Loucy (cell line): ENCODE data around the gene COX6A1.
"Not testable (repeated sequence)": the region's sequence is repeated elsewhere in the genome, so short reads cannot be mapped to it uniquely, and the experiment has no call there.

ENCODE experiments used
- H2AFZ ChIP-seq: fragments of 200-600 bp; sonication (generic); 2 replicates; pipeline ENCODE4 v1.6.0; 2016; ENCODE audit warnings: antibody characterized with exemption, mild to moderate bottlenecking, low read length, moderate library complexity
- H3F3A ChIP-seq: fragments of 200-600 bp; 2 replicates; pipeline ENCODE4 v1.6.0; 2016; ENCODE audit warnings: antibody characterized with exemption, low read depth, mild to moderate bottlenecking
- H3K27me3 ChIP-seq: fragments of 200-600 bp; sonication (generic); 2 replicates; pipeline ENCODE4 v1.6.1; 2014; ENCODE audit warnings: low read length, mild to moderate bottlenecking; ENCODE audit not compliant: insufficient read depth, poor library complexity, severe bottlenecking
- H3K36me3 ChIP-seq: fragments of 200-600 bp; sonication (generic); 2 replicates; pipeline ENCODE4 v1.6.1; 2016; ENCODE audit warnings: low read length; ENCODE audit not compliant: insufficient read depth
- H3K4me1 ChIP-seq: fragments of 200-600 bp; sonication (generic); 2 replicates; pipeline ENCODE4 v1.5.1; 2014; ENCODE audit warnings: low read length, mild to moderate bottlenecking; ENCODE audit not compliant: insufficient read depth, poor library complexity, severe bottlenecking
- H3K4me2 ChIP-seq: fragments of 200-600 bp; sonication (generic); 2 replicates; pipeline ENCODE4 v1.6.0; 2014; ENCODE audit warnings: antibody characterized with exemption, low read length, low read depth, mild to moderate bottlenecking; ENCODE audit not compliant: poor library complexity, severe bottlenecking
- H3K4me3 ChIP-seq: fragments of 200-600 bp; sonication (generic); 2 replicates; pipeline ENCODE4 v1.5.1; 2014; ENCODE audit warnings: low read length, mild to moderate bottlenecking, mixed read lengths; ENCODE audit not compliant: poor library complexity, severe bottlenecking
- H3K79me2 ChIP-seq: fragments of 200-600 bp; sonication (generic); 2 replicates; pipeline ENCODE4 v1.6.1; 2014; ENCODE audit warnings: low read length; ENCODE audit not compliant: insufficient read depth
- H3K9ac ChIP-seq: fragments of 200-600 bp; sonication (generic); 2 replicates; pipeline ENCODE4 v1.6.0; 2014; ENCODE audit warnings: mild to moderate bottlenecking, low read depth, low read length, moderate library complexity; ENCODE audit not compliant: poor library complexity, severe bottlenecking
- H3K9me2 ChIP-seq: fragments of 200-600 bp; sonication (generic); replicated peaks from 2 replicates; pipeline ENCODE4 v1.6.1; 2016; ENCODE audit warnings: low read depth, low read length, mixed read lengths
- H3K9me3 ChIP-seq: fragments of 200-600 bp; sonication (generic); 2 replicates; pipeline ENCODE4 v1.6.1; 2014; ENCODE audit warnings: mild to moderate bottlenecking, antibody characterized with exemption, low read length, low read depth; ENCODE audit not compliant: insufficient read depth
- H4K20me1 ChIP-seq: fragments of 200-600 bp; sonication (generic); 2 replicates; pipeline ENCODE4 v1.6.0; 2014; ENCODE audit warnings: antibody characterized with exemption, low read length, mild to moderate bottlenecking; ENCODE audit not compliant: insufficient read depth, poor library complexity, severe bottlenecking
- EZH2phosphoT487 ChIP-seq: fragments of 200-600 bp; IDR thresholded peaks from 2 replicates; pipeline ENCODE4 v1.6.1; 2018; ENCODE audit warnings: antibody characterized with exemption, mild to moderate bottlenecking, moderate library complexity, borderline replicate concordance
- TF ChIP-seq, protein P1 (sequence below): fragments of 200-600 bp; sonication (generic); conservative IDR thresholded peaks from 2 replicates; pipeline ENCODE4 v1.5.1; 2014; ENCODE audit warnings: mild to moderate bottlenecking, antibody characterized with exemption, low read length

The COX6A1 gene

DNA sequence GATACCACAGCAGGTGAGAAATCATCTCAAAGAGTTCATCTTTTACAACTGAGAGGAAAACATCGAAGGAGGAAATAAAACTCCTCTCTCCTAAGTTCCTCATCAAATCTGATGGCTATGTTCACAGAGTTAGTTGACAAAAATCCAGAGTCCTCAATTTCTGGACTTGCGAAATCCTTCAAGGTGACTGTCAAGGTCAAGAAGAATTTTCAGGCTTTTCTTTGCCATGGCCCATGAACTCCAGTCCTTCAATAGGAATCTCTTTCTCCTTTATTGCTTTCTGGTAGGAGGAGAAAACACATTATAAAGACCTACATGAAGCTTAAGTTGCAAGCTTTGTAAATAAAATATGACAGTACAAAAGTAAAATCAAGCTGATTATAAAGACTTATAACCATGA lies 6.8 kb downstream of the COX6A1 start:
- Histone ChIP-seq H3K27me3 (no peaks in the 10 kb centered on the region), H3K4me2 (peak overlapping the region; percentile 92), H3K9me3 (no peaks in the 10 kb centered on the region), H4K20me1 (peaks cover 21% of the 10 kb centered on the region), H3K4me3 (peak overlapping the region; percentile 87), H3K4me1 (peaks cover 24% of the 10 kb centered on the region), H2AFZ (no peak overlapping the region), H3K79me2 (peaks cover 86% of the 10 kb centered on the region), H3K9me2 (no peaks in the 10 kb centered on the region), H3K36me3 (peaks cover 15% of the 10 kb centered on the region; the same call in 1 of the 2 replicates), H3K9ac (peak overlapping the region; percentile 98), H3F3A (no peaks in the 10 kb centered on the region)
- no peak for TF ChIP-seq EZH2phosphoT487
- TF ChIP-seq, protein P1, sequence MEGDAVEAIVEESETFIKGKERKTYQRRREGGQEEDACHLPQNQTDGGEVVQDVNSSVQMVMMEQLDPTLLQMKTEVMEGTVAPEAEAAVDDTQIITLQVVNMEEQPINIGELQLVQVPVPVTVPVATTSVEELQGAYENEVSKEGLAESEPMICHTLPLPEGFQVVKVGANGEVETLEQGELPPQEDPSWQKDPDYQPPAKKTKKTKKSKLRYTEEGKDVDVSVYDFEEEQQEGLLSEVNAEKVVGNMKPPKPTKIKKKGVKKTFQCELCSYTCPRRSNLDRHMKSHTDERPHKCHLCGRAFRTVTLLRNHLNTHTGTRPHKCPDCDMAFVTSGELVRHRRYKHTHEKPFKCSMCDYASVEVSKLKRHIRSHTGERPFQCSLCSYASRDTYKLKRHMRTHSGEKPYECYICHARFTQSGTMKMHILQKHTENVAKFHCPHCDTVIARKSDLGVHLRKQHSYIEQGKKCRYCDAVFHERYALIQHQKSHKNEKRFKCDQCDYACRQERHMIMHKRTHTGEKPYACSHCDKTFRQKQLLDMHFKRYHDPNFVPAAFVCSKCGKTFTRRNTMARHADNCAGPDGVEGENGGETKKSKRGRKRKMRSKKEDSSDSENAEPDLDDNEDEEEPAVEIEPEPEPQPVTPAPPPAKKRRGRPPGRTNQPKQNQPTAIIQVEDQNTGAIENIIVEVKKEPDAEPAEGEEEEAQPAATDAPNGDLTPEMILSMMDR: no peak

DNA sequence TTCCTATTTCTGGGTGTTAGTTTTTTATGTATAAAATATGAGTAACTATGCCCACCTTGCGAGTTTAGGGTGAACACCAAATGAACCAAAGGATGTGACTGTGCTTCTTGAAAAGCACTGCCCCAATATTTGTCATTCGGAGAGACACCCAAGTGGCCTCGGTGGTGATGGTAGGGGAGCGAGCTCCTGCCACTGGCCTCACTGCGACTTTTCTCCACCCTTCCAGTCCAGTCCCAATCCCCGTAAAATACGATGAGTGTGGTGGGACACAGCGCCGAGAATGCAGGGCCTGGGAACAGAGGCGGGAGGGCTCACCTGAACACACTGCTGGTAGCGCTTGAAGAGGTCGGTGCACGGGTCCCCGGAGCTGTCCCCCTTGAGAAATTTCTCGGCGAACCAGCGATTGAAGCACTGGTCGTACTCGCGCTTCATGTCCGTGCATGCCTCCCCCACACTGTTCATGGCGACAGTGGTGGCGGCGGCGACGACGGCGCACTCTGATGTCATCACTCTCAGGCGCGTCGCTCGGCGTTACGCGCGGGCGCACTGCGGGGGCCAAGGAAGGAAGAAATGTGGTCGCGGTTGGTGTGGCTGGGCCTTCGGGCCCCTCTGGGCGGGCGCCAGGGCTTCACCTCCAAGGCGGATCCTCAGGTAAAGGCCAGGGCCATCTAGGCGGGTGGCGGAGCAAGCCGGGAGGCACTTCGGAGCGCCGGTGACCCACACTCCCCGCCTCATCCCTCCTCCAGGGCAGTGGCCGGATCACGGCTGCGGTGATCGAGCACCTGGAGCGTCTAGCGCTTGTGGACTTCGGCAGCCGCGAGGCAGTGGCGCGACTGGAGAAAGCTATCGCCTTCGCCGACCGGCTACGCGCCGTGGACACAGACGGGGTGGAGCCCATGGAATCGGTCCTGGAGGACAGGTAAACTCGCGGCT lies 8.3 kb downstream of the COX6A1 start, which contains the start of the genes GATC and TRIAP1:
Gene GATC, plus strand, starts transcription at position 534 of the 933 bp plus-strand sequence. Its CDS starts 37 bp downstream, at position 571.
Gene TRIAP1, minus strand, starts transcription at position 474 of the 933 bp plus-strand sequence. Its CDS starts 12 bp downstream, at position 462.
- Histone ChIP-seq H2AFZ (peak within 1 kb of the TSS; percentile 81), H3K27me3 (no peaks in the 10 kb centered on the region), H3K9me3 (no peaks in the 10 kb centered on the region), H3K36me3 (peaks cover 6% of the 10 kb centered on the region; the same call in 1 of the 2 replicates), H3K4me3 (peak within 1 kb of the TSS; percentile 87), H3K4me2 (peak within 1 kb of the TSS; percentile 92), H3K9me2 (no peaks in the 10 kb centered on the region), H4K20me1 (peaks cover 11% of the 10 kb centered on the region), H3K79me2 (peaks cover 84% of the 10 kb centered on the region), H3K4me1 (peaks cover 18% of the 10 kb centered on the region), H3F3A (no peaks in the 10 kb centered on the region), H3K9ac (peak within 1 kb of the TSS; percentile 98)
- TF ChIP-seq, protein P1: no peak
- TF ChIP-seq EZH2phosphoT487: no peak

GRCh38 chr12:120446844-120447178 lies 8.9 kb downstream of the COX6A1 start:
- peaks cover 84% of the 10 kb centered on the region for H3K79me2 ChIP-seq
- H3K4me1 ChIP-seq: peaks cover 18% of the 10 kb centered on the region
- not testable (repeated sequence) for H3K27me3 ChIP-seq, H3K36me3 ChIP-seq, H3F3A ChIP-seq, H3K9me2 ChIP-seq, H3K9me3 ChIP-seq
- peak overlapping the region; percentile 81 for H2AFZ ChIP-seq
- H3K4me2 ChIP-seq: peak overlapping the region; percentile 75
- H4K20me1 ChIP-seq: peaks cover 11% of the 10 kb centered on the region
- peak overlapping the region; percentile 98 for H3K9ac ChIP-seq
- peak overlapping the region; percentile 87 for H3K4me3 ChIP-seq
